C4-2B (cell line): ENCODE measurements around the gene AHSG.

Source experiments
- ZFX ChIP-seq: fragments of 450-650 bp; IDR thresholded peaks from 2 replicates; pipeline ENCODE4 v1.6.1; 2017
- TF ChIP-seq, protein P1 (sequence below): fragments of 450-650 bp; conservative IDR thresholded peaks from 2 replicates; pipeline ENCODE4 v1.5.1; 2017; ENCODE audit warnings: mild to moderate bottlenecking

- TF ChIP-seq, protein P1, sequence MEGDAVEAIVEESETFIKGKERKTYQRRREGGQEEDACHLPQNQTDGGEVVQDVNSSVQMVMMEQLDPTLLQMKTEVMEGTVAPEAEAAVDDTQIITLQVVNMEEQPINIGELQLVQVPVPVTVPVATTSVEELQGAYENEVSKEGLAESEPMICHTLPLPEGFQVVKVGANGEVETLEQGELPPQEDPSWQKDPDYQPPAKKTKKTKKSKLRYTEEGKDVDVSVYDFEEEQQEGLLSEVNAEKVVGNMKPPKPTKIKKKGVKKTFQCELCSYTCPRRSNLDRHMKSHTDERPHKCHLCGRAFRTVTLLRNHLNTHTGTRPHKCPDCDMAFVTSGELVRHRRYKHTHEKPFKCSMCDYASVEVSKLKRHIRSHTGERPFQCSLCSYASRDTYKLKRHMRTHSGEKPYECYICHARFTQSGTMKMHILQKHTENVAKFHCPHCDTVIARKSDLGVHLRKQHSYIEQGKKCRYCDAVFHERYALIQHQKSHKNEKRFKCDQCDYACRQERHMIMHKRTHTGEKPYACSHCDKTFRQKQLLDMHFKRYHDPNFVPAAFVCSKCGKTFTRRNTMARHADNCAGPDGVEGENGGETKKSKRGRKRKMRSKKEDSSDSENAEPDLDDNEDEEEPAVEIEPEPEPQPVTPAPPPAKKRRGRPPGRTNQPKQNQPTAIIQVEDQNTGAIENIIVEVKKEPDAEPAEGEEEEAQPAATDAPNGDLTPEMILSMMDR: no peak
- no peak for TF ChIP-seq ZFX
These were observed 6.9 kb downstream of the AHSG start for GRCh38 chr3:186619787-186620212.
